Activated CD4-positive, CD25-positive, alpha-beta regulatory T cell treated with anti-CD3 and anti-CD28 coated beads, Interleukin-2, amount 50 U/mL, for 16 hours (primary cell): ENCODE results near the gene ALOX15B.
"Not testable (repeated sequence)": the region's sequence is repeated elsewhere in the genome, so short reads cannot be mapped to it uniquely, and the experiment has no call there.

Experiments
- DNase-seq: peaks from one replicate; pipeline ENCODE4 v3.0.0-alpha.2; 2020; ENCODE audit warnings: low read depth, low spot score

Gene ALOX15B

GRCh38 chr17:8061851-8062250 lies 23.0 kb downstream of the ALOX15B start:
- not testable (repeated sequence) for DNase-seq

DNA sequence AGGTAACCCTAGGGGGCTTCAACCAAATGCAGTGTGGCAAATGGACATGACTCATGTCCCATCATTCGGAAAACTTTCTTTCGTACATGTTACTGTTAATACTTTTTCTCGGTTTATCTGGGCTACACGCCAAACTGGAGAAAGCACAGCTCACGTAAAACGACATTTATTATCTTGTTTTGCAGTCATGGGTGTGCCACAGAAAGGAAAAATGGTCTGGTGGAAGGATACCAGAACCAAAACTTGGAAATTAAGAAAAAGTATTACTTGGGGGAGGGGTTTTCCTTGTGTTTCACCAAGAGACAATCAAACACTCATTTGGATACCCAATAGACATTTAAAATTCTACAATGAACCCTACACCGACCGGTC lies 23.6 kb downstream of the ALOX15B start:
- DNase-seq: no peak

DNA sequence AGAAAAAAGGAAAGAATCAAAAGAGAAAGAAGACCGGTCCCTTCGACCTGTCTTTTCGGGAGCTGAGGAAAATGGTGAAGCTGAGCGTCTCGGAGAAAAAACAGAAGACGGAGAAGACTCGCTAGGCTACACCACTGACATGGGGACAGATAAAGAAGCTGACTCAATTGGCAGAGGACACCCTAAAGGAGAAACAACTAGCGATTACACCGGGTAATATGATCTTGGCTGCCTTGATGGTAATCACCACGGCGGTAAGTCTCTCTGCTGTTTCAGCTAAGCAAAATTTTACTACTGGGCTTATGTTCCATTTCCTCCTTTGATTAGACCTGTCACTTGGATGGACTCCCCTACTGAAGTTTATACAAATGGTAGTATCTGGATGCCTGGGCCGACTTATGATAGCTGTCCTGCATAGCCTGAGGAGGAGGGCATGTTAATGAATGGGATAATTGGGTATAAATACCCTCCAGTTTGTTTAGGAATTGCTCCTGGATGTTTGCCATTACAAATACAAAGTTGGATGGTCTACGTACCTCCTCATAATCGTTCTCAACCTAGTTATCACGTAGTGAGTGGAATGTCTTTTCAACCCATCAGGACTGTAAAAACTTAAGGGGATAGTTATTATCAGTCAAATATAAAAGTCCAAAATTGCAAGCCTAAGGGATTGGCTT lies 24.1 kb downstream of the ALOX15B start:
- DNase-seq: no peak

DNA sequence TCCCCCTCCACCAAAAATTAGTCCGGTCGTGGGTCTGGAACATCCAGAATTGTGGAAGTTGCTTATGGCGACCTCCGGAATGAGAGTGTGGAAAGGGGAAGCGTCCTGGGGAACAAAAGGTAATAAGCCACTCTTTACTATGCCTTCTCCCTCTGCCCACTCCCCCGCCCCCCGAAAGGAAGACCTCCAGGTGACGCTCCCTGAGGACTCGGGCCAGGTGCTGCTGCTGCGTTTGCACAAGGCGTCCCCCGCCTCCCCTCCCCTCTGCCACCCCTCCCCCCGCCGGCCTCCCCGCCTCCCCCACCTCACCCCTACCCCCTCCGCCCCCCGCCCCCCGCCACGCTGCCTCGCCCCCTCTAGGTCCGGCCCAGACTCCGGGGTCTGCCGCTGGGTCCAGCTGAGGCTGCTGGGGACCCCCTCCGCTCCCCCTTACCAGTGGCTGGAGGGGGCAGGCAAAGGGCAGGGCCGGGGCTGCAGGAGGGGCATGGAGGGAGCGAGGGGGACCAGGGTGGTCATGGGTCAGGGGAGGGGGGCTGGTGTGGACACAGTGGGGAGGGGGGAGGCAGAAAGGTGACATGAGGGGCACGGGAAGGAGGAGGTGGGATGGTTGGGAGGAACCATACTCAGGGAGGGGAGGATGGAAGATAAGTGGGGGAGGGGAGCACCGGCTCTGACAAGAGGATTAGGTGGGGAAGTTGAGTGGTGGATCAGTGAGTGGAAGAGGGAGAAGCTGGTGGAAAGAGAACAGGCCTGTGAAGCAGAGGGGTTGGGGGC lies 25.1 kb downstream of the ALOX15B start:
- no peak for DNase-seq

- DNase-seq: no peak
Measured at GRCh38 chr17:8064561-8065019, 25.7 kb downstream of the ALOX15B start.

DNA sequence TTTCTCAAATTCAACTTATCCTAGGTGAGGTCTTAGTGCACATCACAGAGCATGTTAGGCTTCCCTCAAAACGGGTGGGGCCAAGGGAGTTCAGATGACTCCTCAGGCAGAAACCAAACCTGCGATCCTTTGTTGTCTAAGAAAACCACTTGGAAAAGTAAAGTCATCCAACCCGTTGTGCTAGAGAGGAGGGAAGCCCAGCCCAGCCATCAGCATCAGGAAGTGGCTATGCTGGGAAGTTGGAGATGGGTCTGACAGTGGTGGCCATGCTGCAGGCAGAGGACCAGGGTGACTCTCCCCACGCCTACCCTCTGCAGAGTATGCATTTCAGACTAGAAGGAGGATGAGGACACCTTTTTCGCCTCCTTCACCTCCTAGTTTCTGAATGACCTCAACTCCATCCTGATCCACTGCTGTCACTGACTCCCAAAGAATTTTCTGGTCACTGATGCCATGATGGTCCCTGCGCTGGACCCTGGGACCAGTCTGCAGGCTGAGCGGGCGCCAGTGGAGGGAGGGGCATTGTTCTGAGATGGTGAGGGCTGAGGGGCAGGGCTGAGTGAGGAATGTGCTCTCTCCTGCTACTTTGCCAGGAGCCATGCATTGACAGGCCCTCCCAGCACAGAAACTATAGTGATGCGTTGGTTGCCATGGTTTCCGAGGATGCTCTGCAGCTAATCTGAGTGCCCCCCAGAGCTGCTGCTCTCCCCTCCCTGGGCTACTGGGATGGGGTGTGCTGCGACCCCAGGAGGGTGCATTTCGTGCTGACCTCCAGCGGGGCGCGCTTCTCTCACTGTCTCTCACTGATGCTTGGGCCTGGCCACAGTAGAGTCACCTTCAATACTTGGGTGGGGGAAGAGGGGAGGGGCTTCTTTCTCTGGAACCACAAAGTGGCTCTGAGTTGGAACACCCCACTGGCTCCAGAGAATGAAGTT lies 28.2 kb downstream of the ALOX15B start:
- no peak for DNase-seq

GRCh38 chr17:8067806-8068205 lies 28.9 kb downstream of the ALOX15B start:
- no peak for DNase-seq

DNA sequence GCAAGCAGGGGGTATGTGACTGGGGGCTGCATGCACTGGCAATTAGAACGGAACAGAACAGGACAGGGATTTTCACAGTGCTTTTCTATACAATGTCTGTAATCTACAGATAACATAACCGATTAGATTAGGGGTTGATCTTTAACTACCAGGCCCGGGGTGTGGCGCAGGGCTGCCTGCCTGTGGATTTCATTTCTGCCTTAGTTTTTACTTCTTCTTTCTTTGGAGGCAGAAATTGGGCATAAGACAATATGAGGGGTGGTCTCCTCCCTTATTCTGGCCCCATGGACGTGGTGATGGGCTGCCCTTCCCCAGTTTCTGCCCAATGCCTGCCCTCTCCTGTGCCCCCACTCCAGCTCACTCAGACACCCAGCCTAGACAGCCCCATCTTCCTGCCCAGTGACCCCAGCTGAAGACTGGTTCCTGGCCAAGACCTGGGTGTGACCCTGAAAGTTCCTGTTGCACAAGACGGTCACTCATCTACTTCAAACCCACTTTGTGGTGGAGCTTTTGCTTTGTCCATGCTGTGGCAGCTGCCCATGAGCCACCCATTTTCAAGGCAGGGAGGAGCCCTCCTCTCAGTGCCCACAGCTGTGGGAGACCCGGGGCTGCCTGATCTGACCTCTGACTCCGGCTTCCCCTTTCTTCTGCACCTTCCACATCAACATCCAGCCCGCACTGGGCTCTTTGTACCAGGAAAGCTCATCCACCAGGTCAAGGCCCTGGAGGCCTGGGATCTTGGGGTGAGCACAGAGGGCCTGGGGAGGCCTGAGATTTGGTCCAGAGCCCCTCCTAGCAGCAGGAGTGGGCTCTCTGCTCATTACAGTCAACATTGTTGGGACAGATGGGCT lies 30.1 kb downstream of the ALOX15B start:
- no peak for DNase-seq

DNA sequence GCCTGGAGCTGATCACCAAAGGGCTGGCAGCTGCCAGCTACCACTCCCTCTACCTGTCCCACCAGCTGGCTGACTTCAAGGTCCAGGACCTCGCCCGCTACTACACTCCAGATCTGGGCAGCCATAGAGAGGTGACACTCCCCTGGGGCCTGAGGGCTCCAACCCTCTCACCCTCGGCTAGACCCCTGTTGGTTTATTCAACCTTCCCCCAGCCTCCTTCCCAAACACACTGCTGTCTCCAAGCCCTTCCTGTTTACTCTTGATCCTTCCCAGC lies 30.7 kb downstream of the ALOX15B start:
- DNase-seq: no peak

DNA sequence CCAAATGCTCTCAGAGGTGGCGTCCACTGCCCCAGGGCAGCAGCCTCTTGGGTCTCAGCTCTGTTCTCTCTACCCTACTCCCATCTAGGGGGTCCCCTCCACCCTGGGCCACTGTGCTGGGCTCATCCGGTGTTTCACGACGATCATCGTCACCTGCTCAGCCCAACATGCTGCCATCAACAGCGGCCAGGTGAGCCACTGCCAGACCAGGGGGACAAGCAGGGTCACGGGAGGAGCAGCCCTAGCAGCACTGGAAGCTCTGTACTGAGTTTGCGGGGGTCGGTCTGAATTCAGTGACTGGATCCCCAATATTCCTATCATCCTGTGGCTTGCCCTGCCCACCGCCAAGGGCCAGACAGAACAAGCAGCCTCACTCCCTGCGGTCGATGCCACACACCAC lies 32.6 kb downstream of the ALOX15B start:
- no peak for DNase-seq

DNA sequence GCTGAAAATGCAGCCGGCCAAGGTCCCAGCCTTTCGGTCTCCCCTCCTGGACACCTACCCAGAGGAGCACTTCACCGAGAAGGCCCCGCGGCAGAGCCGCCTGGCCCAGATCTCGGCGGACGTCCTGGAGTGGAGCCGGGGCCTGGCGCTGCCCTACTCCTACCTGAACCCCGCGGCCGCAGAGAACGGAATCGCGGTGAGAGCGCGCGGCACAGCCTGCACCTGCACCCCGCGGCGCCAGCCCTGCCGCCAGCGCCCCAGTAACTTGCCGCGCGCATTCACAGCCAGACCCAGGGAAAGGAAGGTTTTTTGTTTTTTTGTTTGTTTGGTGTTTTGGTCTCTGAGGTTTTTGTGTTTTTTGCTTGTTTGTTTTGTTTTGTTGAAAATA lies 33.5 kb downstream of the ALOX15B start:
- no peak for DNase-seq

DNA sequence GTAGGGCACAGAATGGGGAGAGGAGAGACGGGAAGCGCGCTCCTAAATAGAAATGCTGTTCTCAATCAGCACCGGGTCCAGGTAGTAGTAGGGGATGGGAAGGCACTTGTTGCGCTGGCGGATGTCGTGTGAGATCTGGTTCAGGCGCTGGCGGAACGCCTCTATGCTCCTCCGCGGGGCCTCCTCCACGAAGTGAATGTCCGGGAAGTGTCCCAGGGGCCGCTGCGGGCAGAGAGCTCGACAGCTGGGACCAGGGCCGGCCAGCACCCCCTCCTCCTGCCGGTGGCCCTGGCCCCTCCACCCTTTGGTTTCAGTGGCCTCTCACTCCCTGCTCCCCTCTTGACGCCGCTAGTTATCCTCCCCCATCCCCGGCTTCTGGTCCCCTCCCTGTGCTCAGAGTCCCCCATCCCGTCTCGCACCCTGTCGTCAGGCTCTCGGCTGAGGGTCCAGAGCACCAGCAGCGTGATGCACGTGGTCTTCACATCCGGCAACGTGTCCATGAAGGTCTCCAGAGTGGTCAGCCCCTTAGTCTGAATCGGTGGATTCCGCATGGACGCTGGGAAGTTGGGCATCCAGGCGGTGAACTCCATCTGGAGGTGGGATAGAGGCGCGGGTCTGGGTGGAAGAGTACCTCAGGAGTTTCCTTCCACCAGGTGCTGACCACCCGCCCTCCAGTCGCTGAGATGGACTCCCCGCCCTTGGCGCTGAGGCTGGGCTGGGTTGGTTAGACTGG lies 34.0 kb downstream of the ALOX15B start:
- no peak for DNase-seq

- peak; percentile 61 for DNase-seq
Measured at GRCh38 chr17:8073627-8074484, 35.0 kb downstream of the ALOX15B start.

- no peak for DNase-seq
Measured at GRCh38 chr17:8074554-8074953, 35.7 kb downstream of the ALOX15B start.

DNA sequence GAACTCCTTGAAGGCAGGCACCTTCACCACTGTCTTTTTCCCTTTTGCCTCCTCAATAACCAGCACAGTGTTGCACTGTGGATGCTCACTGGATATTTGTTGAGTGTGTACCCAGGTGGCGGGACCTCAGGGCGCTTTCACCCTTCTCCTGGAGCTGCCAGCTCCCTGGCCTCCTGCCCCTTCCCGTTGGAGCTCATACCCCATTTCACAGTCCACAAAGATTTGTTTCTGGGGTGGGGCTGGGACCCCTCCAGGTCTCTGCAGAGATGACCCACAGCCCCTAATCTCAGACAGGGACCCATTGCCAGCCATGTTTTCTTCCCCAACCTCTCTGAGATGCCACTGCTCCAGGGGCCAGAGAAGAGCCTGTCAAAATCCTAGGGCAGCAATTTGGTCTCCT lies 36.2 kb downstream of the ALOX15B start:
- DNase-seq: no peak

DNA sequence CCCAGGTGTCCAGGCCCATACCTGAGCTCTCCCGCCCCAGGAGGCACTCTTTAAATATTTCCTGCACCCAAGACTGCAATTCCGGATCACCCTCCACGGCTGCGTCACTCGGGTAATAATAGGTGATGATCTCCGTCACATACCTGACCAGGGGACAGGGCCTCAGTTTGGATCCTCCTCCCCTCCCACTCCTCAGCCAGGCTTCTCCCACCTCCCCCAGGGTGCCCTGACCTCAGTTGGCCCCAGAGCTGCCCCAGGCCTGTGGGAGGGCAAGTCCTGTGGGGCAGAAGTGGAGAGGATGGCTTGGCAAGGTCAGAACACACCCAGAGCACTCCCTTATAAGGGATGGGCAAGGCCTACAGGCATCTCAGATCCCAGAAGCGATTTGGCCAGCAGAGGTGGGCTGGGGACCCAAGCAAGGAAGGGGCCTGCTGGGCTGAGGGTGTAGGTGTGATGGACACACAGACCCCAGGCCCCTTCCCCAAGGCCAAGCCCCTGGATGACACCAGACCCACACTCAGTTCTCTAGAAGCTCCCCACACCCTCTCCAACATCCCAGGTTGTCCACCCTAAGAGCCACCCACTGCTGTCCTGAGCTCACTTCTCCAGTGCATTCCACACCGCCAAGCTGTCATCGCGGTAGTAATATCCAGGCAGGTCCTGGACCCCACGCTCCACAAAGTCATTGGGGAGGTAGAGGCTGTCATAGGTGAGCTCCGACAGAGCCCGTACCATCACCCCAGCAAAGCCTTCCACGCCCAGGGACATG lies 36.9 kb downstream of the ALOX15B start:
- DNase-seq: no peak

DNA sequence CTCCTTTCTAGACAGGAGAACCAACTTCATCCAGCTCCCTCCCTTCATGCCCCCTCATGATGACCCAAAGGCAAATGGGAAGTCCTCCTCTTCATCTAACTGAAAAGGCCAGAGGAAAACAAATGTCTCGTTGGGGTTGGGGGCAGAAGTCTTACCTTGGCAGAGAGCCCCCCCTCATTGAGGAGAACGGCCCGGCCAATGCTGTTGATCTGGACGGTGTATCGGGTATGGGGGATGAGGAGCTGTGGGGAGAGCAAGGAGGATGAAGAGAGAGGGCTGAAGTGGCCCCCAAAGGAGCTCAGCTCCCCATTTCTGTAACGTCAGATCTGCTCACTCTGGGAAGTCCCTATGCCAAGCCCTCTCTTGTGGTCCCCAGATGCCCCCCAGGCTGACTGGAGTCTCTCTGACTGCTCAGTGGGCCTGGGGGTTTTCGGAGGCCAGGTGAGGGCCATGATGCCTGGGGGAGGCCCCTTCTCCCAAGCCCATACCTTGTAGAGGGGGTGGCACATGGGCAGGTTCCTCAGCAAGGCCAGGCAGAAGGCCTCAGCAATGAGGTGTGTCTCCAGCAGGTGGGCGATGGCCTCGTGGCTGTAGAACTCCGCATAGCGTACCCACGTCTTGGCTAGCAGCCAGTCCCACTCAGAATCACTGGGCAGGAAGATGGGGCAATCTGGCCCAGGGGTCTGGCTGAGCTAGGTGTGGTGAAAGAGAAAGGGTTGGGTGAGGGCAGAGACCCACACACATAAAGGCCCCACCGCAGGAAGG lies 37.8 kb downstream of the ALOX15B start:
- DNase-seq: no peak

DNA sequence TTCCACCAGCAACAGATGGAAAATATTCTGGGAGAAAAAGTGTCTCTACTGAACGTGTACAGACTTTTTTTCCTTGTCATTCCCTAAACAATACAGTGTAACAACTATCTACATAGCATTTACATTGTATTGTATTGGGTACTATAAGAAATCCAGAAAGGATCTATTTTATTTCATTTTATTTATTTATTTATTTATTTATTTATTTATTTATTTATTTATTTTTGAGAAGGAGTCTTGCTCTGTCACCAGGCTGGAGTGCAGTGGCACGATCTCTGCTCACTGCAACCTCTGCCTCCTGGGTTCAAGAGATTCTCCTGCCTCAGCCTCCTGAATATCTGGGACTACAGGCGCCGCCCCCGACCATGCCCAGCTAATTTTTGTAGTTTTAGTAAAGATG lies 39.1 kb downstream of the ALOX15B start:
- DNase-seq: not testable (repeated sequence)
